Measurements from ENCODE around the gene IL19. TPM values are rescaled to one million over a fixed set of nuclear protein-coding genes. Genes with fewer than 3 reads are reported as not detected.
A peak's percentile ranks its signal among the peaks of the same experiment; 100 is the strongest.

Gene IL19, protein sequence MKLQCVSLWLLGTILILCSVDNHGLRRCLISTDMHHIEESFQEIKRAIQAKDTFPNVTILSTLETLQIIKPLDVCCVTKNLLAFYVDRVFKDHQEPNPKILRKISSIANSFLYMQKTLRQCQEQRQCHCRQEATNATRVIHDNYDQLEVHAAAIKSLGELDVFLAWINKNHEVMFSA
- under 1 TPM in 1 of 4 donors, not detected in 3; 0.76 TPM for total RNA-seq

DNA sequence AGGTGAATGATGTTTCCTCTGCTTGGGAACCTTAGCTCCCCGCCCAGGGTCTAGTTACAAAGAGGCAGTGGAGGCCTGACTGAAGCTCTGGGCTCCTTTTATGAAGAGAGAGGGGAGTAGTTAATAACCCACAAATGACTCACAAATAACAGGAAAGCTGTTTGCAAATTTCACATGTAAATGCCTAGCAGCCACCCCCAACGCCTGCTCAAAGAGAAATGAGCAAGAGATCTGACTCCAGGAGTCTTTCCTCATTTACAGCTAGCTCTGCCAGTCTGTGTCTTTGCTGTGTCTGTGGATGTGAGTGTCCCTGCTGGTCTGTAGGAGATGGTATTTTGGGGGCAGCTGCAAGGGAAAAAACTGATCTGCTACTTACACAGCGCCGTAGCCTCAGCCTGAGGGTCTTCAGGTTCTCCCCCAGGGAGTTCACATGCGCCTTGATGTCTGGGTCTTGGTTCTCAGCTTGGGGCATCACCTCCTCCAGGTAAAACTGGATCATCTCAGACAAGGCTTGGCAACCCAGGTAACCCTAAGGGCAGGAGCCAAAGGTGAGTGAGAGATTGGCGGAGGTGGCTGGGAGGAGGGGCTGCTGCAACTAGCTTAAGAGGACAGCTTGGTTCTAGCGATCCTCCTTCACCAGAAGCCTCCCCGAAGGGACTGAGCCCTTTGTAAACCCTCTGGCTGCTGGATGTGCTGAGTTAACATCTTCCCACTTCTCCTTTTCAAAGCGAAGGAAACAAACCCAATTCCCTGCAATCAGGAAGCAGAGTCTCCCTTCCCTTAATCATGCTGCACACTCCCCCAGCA, at the start of gene IL19:
IL19 (plus strand) TSS at position 243 of the 807 bp plus-strand sequence. CDS start 65,890 bp downstream, outside the sequence.
- no peaks in the 10 kb centered on the region for H3K9me3 ChIP-seq
- H3K27me3 ChIP-seq, result no peaks in the 10 kb centered on the region
- intact Hi-C loops (cut with DNase I; ENCODE audit: low total_unique reads), result no loop called here
- H3K4me3 ChIP-seq, result no peak within 1 kb of the TSS
- no peaks in the 10 kb centered on the region for H3K4me1 ChIP-seq
- no peaks in the 10 kb centered on the region for H3K36me3 ChIP-seq
- no peak within 1 kb of the TSS for H3K27ac ChIP-seq
- no peak for DNase-seq
- TF ChIP-seq, protein P1, sequence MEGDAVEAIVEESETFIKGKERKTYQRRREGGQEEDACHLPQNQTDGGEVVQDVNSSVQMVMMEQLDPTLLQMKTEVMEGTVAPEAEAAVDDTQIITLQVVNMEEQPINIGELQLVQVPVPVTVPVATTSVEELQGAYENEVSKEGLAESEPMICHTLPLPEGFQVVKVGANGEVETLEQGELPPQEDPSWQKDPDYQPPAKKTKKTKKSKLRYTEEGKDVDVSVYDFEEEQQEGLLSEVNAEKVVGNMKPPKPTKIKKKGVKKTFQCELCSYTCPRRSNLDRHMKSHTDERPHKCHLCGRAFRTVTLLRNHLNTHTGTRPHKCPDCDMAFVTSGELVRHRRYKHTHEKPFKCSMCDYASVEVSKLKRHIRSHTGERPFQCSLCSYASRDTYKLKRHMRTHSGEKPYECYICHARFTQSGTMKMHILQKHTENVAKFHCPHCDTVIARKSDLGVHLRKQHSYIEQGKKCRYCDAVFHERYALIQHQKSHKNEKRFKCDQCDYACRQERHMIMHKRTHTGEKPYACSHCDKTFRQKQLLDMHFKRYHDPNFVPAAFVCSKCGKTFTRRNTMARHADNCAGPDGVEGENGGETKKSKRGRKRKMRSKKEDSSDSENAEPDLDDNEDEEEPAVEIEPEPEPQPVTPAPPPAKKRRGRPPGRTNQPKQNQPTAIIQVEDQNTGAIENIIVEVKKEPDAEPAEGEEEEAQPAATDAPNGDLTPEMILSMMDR (IDR thresholded peaks at IDR 0.05), result no peak
- TF ChIP-seq POLR2A (IDR thresholded peaks at IDR 0.05), result no peak

DNA sequence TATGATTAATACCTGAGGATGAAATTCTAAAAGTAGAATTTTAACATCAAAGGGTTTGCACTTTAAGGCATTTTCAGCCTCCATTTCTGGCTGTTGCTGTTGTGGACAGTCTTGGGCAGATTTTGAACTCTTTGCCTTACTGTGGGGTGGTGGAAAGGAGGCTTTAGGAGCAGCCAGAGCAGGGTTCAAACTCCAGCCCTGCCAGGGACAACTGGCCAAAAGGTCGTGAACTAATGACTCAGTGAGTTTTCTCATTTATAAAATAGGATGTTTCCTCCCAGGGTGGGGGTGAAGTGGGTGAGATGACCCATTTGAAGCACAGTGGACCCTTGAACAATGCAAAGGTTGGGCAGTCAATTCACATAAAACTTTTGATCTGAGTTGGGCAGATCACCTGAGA, 49.1 kb upstream of the IL19 start:
- Histone ChIP-seq H3K9me3 (no peaks in the 10 kb centered on the region), H3K4me1 (peaks cover 0 to 6% of the 10 kb centered on the region in 2 donors), H3K27ac (no peak overlapping the region), H3K4me3 (no peak overlapping the region), H3K27me3 (no peaks in the 10 kb centered on the region), H3K36me3 (no peaks in the 10 kb centered on the region)
- intact Hi-C loops (cut with DNase I; ENCODE audit: low total_unique reads), result loop anchor here (10.0 kb wide), 1 partner anchor 97 kb away; no protein-coding TSS in a partner anchor
- TF ChIP-seq, protein P1 (IDR thresholded peaks at IDR 0.05), result no peak
- TF ChIP-seq POLR2A (IDR thresholded peaks at IDR 0.05), result no peak
- no peak for DNase-seq

DNA sequence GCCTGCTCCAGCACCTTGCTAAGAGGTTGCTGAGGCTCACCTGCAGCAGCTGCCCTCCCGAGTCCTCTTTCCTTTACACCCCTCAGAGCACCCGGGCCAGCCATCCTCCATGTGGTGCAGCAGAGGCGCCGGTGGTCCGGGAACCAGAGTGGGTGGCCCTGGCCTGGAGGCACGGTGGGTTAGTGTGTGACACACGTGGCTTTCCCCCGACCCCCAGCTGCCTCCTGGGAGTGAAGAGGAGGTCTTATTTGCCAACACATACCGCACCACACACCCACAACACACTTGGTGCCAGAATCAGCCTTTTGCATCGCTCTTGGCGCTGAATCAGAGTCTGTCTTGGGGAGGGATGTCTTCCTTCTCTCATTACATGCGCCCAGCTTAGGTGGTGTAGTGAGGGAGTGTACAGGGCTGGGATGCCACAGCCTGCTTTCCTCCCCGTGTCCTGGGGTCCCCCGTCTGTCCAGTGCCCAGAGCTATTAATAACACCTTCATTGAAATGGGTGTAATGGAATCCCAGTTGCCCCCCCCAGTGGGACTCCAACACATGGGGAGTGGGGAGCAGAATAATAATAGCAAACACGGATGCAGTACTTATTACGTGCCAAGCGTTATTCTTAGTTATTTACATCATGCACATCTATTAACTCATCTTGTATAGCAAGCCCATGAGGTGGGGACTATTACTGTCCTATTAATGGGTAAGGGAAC, 47.7 kb upstream of the IL19 start:
- Histone ChIP-seq H3K27me3 (no peaks in the 10 kb centered on the region), H3K4me3 (no peak overlapping the region), H3K36me3 (no peaks in the 10 kb centered on the region), H3K4me1 (peaks cover 0 to 7% of the 10 kb centered on the region in 2 donors), H3K9me3 (no peaks in the 10 kb centered on the region), H3K27ac (peak overlapping the region in 1 of 2 donors; percentile 69)
- no peak for DNase-seq
- TF ChIP-seq, protein P1 (IDR thresholded peaks at IDR 0.05), result no peak
- TF ChIP-seq POLR2A (IDR thresholded peaks at IDR 0.05), result no peak
- intact Hi-C loops (cut with DNase I; ENCODE audit: low total_unique reads), result loop anchor here (10.0 kb wide), 1 partner anchor 98 kb away; no protein-coding TSS in a partner anchor

DNA sequence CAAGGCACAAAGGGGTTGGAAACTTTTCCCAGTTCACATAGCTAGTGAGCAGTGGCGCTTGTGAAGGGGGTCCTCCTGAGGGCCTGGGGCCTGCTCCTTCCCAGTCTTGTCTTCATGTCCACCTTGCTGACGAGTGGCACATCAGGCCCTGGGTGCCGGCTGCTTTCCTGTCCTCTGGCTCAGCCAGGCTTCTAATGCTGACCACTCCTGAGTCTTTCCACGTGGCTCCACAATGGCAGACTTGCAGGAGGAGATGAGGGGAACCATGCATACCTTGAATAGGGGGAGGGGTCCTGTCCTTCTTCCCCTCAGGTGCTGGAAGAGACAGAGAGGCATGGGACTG, 47.1 kb upstream of the IL19 start:
- DNase-seq, result no peak
- TF ChIP-seq, protein P1 (IDR thresholded peaks at IDR 0.05), result no peak
- TF ChIP-seq POLR2A (IDR thresholded peaks at IDR 0.05), result no peak
- intact Hi-C loops (cut with DNase I; ENCODE audit: low total_unique reads), result loop anchor here (10.0 kb wide), 1 partner anchor 99 kb away; no protein-coding TSS in a partner anchor
- no peak overlapping the region for H3K4me3 ChIP-seq
- H3K4me1 ChIP-seq, result peaks cover 0 to 12% of the 10 kb centered on the region in 2 donors
- no peaks in the 10 kb centered on the region for H3K36me3 ChIP-seq
- H3K9me3 ChIP-seq, result no peaks in the 10 kb centered on the region
- peak overlapping the region; percentile 14 to 69 for H3K27ac ChIP-seq
- H3K27me3 ChIP-seq, result no peaks in the 10 kb centered on the region

Measured in uterus (tissue), 4 donors.